Smooth muscle cell (in vitro differentiated cells): ENCODE measurements around the gene CTXND1. TPM values are rescaled to one million over a fixed set of nuclear protein-coding genes. Genes with fewer than 3 reads are reported as not detected.

Experiments
- DNase-seq: peaks from one replicate; lab custom pipeline; 2025; ENCODE audit not compliant: unreplicated experiment; lab: John Stamatoyannopoulos, UW
- H2AFZ ChIP-seq: fragments of 200-600 bp; sonication (generic); 2 replicates; pipeline ENCODE4 v1.6.0; 2016; ENCODE audit warnings: antibody characterized with exemption, low read depth, mild to moderate bottlenecking
- H3F3A ChIP-seq: fragments of 200-600 bp; sonication (generic); 2 replicates; pipeline ENCODE4 v1.6.0; 2017; ENCODE audit warnings: antibody characterized with exemption, low read depth
- H3K27ac ChIP-seq: fragments of 200-600 bp; sonication (generic); 2 replicates; pipeline ENCODE4 v1.5.1; 2016; ENCODE audit warnings: low read depth, mild to moderate bottlenecking
- H3K27me3 ChIP-seq: fragments of 200-600 bp; sonication (generic); 2 replicates; pipeline ENCODE4 v1.6.1; 2016; ENCODE audit warnings: low read depth, mild to moderate bottlenecking
- H3K36me3 ChIP-seq: fragments of 200-600 bp; sonication (generic); 2 replicates; pipeline ENCODE4 v1.5.1; 2016; ENCODE audit warnings: low read depth
- H3K4me1 ChIP-seq: fragments of 200-600 bp; sonication (generic); 2 replicates; pipeline ENCODE4 v1.5.1; 2016; ENCODE audit warnings: low read depth
- H3K4me2 ChIP-seq: fragments of 200-600 bp; sonication (generic); 2 replicates; pipeline ENCODE4 v1.6.0; 2016; ENCODE audit warnings: mild to moderate bottlenecking
- H3K4me3 ChIP-seq: fragments of 200-600 bp; sonication (generic); 2 replicates; pipeline ENCODE4 v1.5.1; 2016; ENCODE audit warnings: mild to moderate bottlenecking
- H3K79me2 ChIP-seq: fragments of 200-600 bp; sonication (generic); 2 replicates; pipeline ENCODE4 v1.6.0; 2016; ENCODE audit warnings: low read depth, mild to moderate bottlenecking
- H3K9ac ChIP-seq: fragments of 200-600 bp; sonication (generic); 2 replicates; pipeline ENCODE4 v1.6.0; 2016; ENCODE audit warnings: low read depth
- H3K9me3 ChIP-seq: fragments of 200-600 bp; sonication (generic); replicated peaks from 2 replicates; pipeline ENCODE4 v1.5.1; 2016; ENCODE audit warnings: low read depth
- H4K20me1 ChIP-seq: fragments of 200-600 bp; sonication (generic); 2 replicates; pipeline ENCODE4 v1.6.0; 2016; ENCODE audit warnings: low read depth
- WGBS: methylation state at CpG from one replicate; pipeline ENCODE4 v1.1.7; 2016; ENCODE audit warnings: low lambda C conversion rate; 5-methylcytosine and 5-hydroxymethylcytosine counted together
- polyA plus RNA-seq: library from polyadenylated mRNA; unstranded; fragments of >200 nt; fragmentation: Nextera tagmentation; extraction: Ambion mirVana; gene quantifications from 2 replicates; pipeline ENCODE4 v1.2.1, GENCODE V29; 2016
- total RNA-seq: library from RNA; depleted of rRNA; stranded (reverse); fragments of >200 nt; gene quantifications from 2 replicates; pipeline ENCODE4 v1.2.3, GENCODE V29; 2014
- TF ChIP-seq, protein P1 (sequence below): fragments of 200-600 bp; sonication (generic); IDR thresholded peaks from 2 replicates; pipeline ENCODE4 v1.5.1; 2017; ENCODE audit warnings: borderline replicate concordance, mild to moderate bottlenecking, antibody characterized with exemption; ENCODE audit not compliant: insufficient read depth, poor library complexity, severe bottlenecking

CTXND1 gene
- total and polyA plus RNA-seq, 2 experiments from 2014 or later = 0.06 TPM; not detected in 1

DNA sequence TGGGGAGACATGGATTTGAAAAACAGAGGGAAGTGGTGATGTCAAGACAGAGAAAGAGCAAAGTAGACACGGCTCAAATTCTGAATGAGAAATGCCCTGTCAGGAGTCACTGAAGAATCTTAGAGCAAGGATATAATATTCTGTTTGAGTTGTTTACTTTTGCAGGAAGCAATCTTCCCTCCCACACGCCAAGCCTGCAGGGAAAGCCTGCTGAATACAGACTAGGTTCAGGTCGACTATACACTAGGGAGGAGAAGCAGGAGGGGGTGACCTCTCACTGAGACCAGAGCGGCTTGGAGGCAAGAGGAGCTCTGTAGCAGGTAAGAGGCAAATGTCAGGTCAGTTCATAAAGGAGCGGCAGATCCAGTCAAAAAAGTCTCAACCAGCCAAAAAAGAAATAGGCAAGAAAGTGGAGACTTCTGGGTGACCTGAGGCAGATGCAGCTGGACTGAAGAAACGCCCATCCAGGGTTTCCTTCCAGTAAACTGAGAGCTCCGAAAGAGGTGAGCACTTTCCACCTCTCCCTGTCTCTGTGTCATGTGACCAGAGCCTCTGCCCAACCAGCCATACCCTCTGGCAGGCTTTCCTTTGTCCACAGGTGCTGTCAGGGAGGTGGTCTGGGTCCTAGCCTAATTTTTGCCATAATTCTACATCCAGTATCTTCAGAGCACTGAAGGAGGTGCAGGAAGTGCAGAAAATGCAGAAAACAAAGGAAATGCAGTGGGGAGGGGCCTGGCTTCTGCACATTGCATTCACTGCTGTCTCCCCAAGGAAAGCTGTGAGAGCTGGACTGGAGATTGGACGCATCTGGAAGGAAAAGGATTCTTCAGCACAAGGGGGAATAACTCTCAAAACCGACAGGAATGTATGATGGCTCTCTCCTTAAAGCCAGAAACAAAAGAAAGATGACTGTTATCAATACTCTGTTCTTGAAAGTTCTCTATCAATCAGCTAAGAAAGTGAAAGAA, 37.8 kb upstream of the CTXND1 start:
- WGBS = 73% methylated on average over 9 of the region's 9 CpGs

DNA sequence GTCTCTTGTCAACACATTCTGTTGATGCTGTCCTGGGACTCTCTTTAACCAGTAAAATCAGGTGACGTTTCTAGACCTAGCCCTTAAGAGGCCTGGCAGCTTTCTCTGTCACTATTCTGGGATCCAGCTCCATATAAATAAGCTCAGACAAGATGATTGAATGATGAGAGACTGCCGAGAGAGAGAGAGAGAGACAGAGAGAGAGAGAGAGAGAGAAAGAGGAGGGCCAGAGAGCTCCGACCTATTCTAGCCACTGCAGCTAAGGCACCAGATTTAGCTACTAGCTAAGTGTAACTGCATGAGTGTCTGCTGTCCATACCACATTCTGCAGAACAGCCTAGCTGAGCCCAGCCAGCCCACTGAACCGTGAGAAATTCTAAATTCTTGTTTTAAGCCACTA, 36.1 kb upstream of the CTXND1 start:
- WGBS = 58% methylated on average over 4 of the region's 4 CpGs
- DNase-seq = no peak
- Histone ChIP-seq H3F3A (no peaks in the 10 kb centered on the region), H3K9ac (no peak overlapping the region), H3K27me3 (peaks cover 7% of the 10 kb centered on the region), H2AFZ (no peak overlapping the region), H3K27ac (no peak overlapping the region), H3K79me2 (no peaks in the 10 kb centered on the region), H3K36me3 (no peaks in the 10 kb centered on the region), H3K4me2 (no peak overlapping the region), H3K4me1 (no peaks in the 10 kb centered on the region), H3K9me3 (no peaks in the 10 kb centered on the region), H4K20me1 (no peaks in the 10 kb centered on the region), H3K4me3 (no peak overlapping the region)
- TF ChIP-seq, protein P1, sequence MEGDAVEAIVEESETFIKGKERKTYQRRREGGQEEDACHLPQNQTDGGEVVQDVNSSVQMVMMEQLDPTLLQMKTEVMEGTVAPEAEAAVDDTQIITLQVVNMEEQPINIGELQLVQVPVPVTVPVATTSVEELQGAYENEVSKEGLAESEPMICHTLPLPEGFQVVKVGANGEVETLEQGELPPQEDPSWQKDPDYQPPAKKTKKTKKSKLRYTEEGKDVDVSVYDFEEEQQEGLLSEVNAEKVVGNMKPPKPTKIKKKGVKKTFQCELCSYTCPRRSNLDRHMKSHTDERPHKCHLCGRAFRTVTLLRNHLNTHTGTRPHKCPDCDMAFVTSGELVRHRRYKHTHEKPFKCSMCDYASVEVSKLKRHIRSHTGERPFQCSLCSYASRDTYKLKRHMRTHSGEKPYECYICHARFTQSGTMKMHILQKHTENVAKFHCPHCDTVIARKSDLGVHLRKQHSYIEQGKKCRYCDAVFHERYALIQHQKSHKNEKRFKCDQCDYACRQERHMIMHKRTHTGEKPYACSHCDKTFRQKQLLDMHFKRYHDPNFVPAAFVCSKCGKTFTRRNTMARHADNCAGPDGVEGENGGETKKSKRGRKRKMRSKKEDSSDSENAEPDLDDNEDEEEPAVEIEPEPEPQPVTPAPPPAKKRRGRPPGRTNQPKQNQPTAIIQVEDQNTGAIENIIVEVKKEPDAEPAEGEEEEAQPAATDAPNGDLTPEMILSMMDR = no peak

More for the DNA sequence above, 37.8 kb upstream of the CTXND1 start:
- TF ChIP-seq, protein P1 = no peak
- Histone ChIP-seq H4K20me1 (no peaks in the 10 kb centered on the region), H3K27me3 (peaks cover 12% of the 10 kb centered on the region), H3K4me3 (no peak overlapping the region), H3K36me3 (no peaks in the 10 kb centered on the region), H3K4me2 (no peak overlapping the region), H3K9me3 (no peaks in the 10 kb centered on the region), H3K79me2 (no peaks in the 10 kb centered on the region), H3F3A (no peaks in the 10 kb centered on the region), H3K9ac (no peak overlapping the region), H3K27ac (no peak overlapping the region), H3K4me1 (no peaks in the 10 kb centered on the region), H2AFZ (no peak overlapping the region)
- no peak for DNase-seq

DNA sequence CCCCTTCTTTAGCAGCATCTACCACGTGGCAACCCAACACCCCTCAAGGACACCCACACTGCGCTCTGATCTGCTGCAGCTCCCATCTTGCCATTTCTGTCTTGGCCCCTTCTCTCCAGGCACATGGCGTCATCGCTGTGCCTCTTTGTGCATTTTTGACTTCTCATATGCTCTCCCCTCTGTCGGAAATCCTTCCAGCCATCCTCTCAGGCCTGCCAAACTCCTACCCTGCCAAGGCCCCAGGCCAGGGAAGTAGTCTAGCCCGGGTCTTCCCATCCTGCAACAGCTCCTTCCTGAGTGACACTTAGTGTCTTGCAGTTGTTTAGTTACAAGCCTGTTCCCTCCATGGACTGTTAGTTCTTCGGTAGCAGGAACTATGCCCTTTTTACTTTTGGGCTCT, 34.0 kb upstream of the CTXND1 start:
- Histone ChIP-seq H3K27ac (no peak overlapping the region), H3K4me2 (no peak overlapping the region), H3F3A (no peaks in the 10 kb centered on the region), H3K4me1 (no peaks in the 10 kb centered on the region), H4K20me1 (no peaks in the 10 kb centered on the region), H3K9me3 (no peaks in the 10 kb centered on the region), H3K36me3 (no peaks in the 10 kb centered on the region), H3K4me3 (no peak overlapping the region), H3K27me3 (peaks cover 3% of the 10 kb centered on the region), H2AFZ (no peak overlapping the region), H3K79me2 (no peaks in the 10 kb centered on the region), H3K9ac (no peak overlapping the region)
- DNase-seq = no peak
- TF ChIP-seq, protein P1 = no peak
- 92% methylated on average over 7 of the region's 7 CpGs for WGBS
